ENCODE measurements around the gene SUSD3. TPM values are rescaled to one million over a fixed set of nuclear protein-coding genes. Genes with fewer than 3 reads are reported as not detected.
A peak's percentile ranks its signal among the peaks of the same experiment; 100 is the strongest.

SUSD3 gene
- total RNA-seq, 1 donor = 0.09 TPM

- DNase-seq (ENCODE audit: low read depth) = no peak
- TF ChIP-seq CTCF (IDR thresholded peaks at IDR 0.05; ENCODE audit: insufficient read depth, low read length) = no peak
- H3K4me3 ChIP-seq (ENCODE audit: low read depth, low read length) = peak overlapping the region; percentile 31
Measured at GRCh38 chr9:93059011-93059714, 662 bp downstream of the SUSD3 start.

GRCh38 chr9:93059715-93060578 lies 1.4 kb downstream of the SUSD3 start:
- H3K4me3 ChIP-seq (ENCODE audit: low read depth, low read length) = no peak overlapping the region
- no peak for TF ChIP-seq CTCF (IDR thresholded peaks at IDR 0.05; ENCODE audit: insufficient read depth, low read length)
- no peak for DNase-seq (ENCODE audit: low read depth)

- DNase-seq (ENCODE audit: low read depth) = peak; percentile 33
- no peak overlapping the region for H3K4me3 ChIP-seq (ENCODE audit: low read depth, low read length)
Measured at GRCh38 chr9:93060746-93061259, 2.3 kb downstream of the SUSD3 start.

GRCh38 chr9:93061260-93061751 lies 2.8 kb downstream of the SUSD3 start:
- no peak overlapping the region for H3K4me3 ChIP-seq (ENCODE audit: low read depth, low read length)
- no peak for DNase-seq (ENCODE audit: low read depth)
- no peak for TF ChIP-seq CTCF (IDR thresholded peaks at IDR 0.05; ENCODE audit: insufficient read depth, low read length)

More at GRCh38 chr9:93060746-93061259, 2.3 kb downstream of the SUSD3 start:
- TF ChIP-seq CTCF (IDR thresholded peaks at IDR 0.05; ENCODE audit: insufficient read depth, low read length) = no peak

- no peak for DNase-seq (ENCODE audit: low read depth)
Measured at GRCh38 chr9:93061791-93062763, 3.6 kb downstream of the SUSD3 start.

More at GRCh38 chr9:93061791-93062763, 3.6 kb downstream of the SUSD3 start:
- no peak for TF ChIP-seq CTCF (IDR thresholded peaks at IDR 0.05; ENCODE audit: insufficient read depth, low read length)
- H3K4me3 ChIP-seq (ENCODE audit: low read depth, low read length) = no peak overlapping the region

Measured in fibroblast of the aortic adventitia (primary cell).